HG03442 (cell line): ENCODE data around the gene MEN1.
A peak's percentile ranks its signal among the peaks of the same experiment; 100 is the strongest.

Experiments used
- ATAC-seq: cut with Tn5 transposase; IDR thresholded peaks from one replicate; pipeline ENCODE4 v1.9.1; 2021; ENCODE audit warnings: mild to moderate bottlenecking, moderate library complexity; ENCODE audit not compliant: unreplicated experiment

MEN1 gene

GRCh38 chr11:64803158-64803845 is 7.0 kb downstream of the MEN1 start, which contains the start of gene MAP4K2:
Gene MAP4K2 (minus strand): TSS chr11:64803214. CDS start chr11:64803149, 65 bp downstream.
- peak; percentile 49 for ATAC-seq

GRCh38 chr11:64802370-64803157 is 7.8 kb downstream of the MEN1 start:
- peak; percentile 26 for ATAC-seq

GRCh38 chr11:64801561-64802369 is 8.6 kb downstream of the MEN1 start:
- no peak for ATAC-seq

- ATAC-seq: no peak
Observed at GRCh38 chr11:64801158-64801464, 9.2 kb downstream of the MEN1 start.

GRCh38 chr11:64800303-64801157 is 9.8 kb downstream of the MEN1 start:
- ATAC-seq: no peak

- no peak for ATAC-seq
Observed at GRCh38 chr11:64799623-64800302, 10.6 kb downstream of the MEN1 start.

- ATAC-seq: no peak
Observed at GRCh38 chr11:64799256-64799622, 11.1 kb downstream of the MEN1 start.

- no peak for ATAC-seq
Observed at GRCh38 chr11:64796757-64797541, 13.4 kb downstream of the MEN1 start.

- no peak for ATAC-seq
Observed at GRCh38 chr11:64796047-64796756, 14.1 kb downstream of the MEN1 start.

GRCh38 chr11:64794526-64794925 is 15.8 kb downstream of the MEN1 start:
- ATAC-seq: no peak

- ATAC-seq: no peak
Observed at GRCh38 chr11:64793271-64794160, 16.8 kb downstream of the MEN1 start.

- no peak for ATAC-seq
Observed at GRCh38 chr11:64792482-64792881, 17.9 kb downstream of the MEN1 start.

- ATAC-seq: no peak
Observed at GRCh38 chr11:64791781-64792291, 18.5 kb downstream of the MEN1 start.

- ATAC-seq: no peak
Observed at GRCh38 chr11:64790205-64791095, 19.9 kb downstream of the MEN1 start.

GRCh38 chr11:64789331-64790204 is 20.8 kb downstream of the MEN1 start:
- no peak for ATAC-seq
